ENCODE results near the gene PCSK9.

Gene PCSK9

GRCh38 chr1:55063577-55063942 lies 24.2 kb downstream of the PCSK9 start:
- H3K9me3 ChIP-seq (ENCODE audit: control insufficient read depth, insufficient read depth, low read length) = no peaks in the 10 kb centered on the region
- H3K36me3 ChIP-seq (ENCODE audit: control insufficient read depth, insufficient read depth, low read length) = peaks cover 10% of the 10 kb centered on the region
- no peak overlapping the region for H3K4me3 ChIP-seq (ENCODE audit: low read depth, low read length)
- no peaks in the 10 kb centered on the region for H3K4me1 ChIP-seq (ENCODE audit: control insufficient read depth, insufficient read depth, low read length)
- H3K9ac ChIP-seq (ENCODE audit: low read depth, low read length) = no peak overlapping the region
- no peaks in the 10 kb centered on the region for H3K27me3 ChIP-seq (ENCODE audit: control insufficient read depth, insufficient read depth, low read length)

DNA sequence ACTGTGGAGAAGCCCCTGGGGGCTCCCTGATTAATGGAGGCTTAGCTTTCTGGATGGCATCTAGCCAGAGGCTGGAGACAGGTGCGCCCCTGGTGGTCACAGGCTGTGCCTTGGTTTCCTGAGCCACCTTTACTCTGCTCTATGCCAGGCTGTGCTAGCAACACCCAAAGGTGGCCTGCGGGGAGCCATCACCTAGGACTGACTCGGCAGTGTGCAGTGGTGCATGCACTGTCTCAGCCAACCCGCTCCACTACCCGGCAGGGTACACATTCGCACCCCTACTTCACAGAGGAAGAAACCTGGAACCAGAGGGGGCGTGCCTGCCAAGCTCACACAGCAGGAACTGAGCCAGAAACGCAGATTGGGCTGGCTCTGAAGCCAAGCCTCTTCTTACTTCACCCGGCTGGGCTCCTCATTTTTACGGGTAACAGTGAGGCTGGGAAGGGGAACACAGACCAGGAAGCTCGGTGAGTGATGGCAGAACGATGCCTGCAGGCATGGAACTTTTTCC lies 24.8 kb downstream of the PCSK9 start:
- H3K9ac ChIP-seq (ENCODE audit: low read depth, low read length) = no peak overlapping the region
- peaks cover 10% of the 10 kb centered on the region for H3K36me3 ChIP-seq (ENCODE audit: control insufficient read depth, insufficient read depth, low read length)
- no peaks in the 10 kb centered on the region for H3K27me3 ChIP-seq (ENCODE audit: control insufficient read depth, insufficient read depth, low read length)
- no peak overlapping the region for H3K4me3 ChIP-seq (ENCODE audit: low read depth, low read length)
- H3K4me1 ChIP-seq (ENCODE audit: control insufficient read depth, insufficient read depth, low read length) = no peaks in the 10 kb centered on the region
- no peaks in the 10 kb centered on the region for H3K9me3 ChIP-seq (ENCODE audit: control insufficient read depth, insufficient read depth, low read length)

GRCh38 chr1:55064861-55065263 lies 25.5 kb downstream of the PCSK9 start:
- H3K4me1 ChIP-seq (ENCODE audit: control insufficient read depth, insufficient read depth, low read length) = no peaks in the 10 kb centered on the region
- H3K9me3 ChIP-seq (ENCODE audit: control insufficient read depth, insufficient read depth, low read length) = no peaks in the 10 kb centered on the region
- peaks cover 10% of the 10 kb centered on the region for H3K36me3 ChIP-seq (ENCODE audit: control insufficient read depth, insufficient read depth, low read length)
- H3K27me3 ChIP-seq (ENCODE audit: control insufficient read depth, insufficient read depth, low read length) = no peaks in the 10 kb centered on the region
- H3K4me3 ChIP-seq (ENCODE audit: low read depth, low read length) = no peak overlapping the region
- H3K9ac ChIP-seq (ENCODE audit: low read depth, low read length) = no peak overlapping the region

- no peaks in the 10 kb centered on the region for H3K27me3 ChIP-seq (ENCODE audit: control insufficient read depth, insufficient read depth, low read length)
- H3K9ac ChIP-seq (ENCODE audit: low read depth, low read length) = no peak overlapping the region
- H3K4me3 ChIP-seq (ENCODE audit: low read depth, low read length) = no peak overlapping the region
- no peaks in the 10 kb centered on the region for H3K9me3 ChIP-seq (ENCODE audit: control insufficient read depth, insufficient read depth, low read length)
- H3K36me3 ChIP-seq (ENCODE audit: control insufficient read depth, insufficient read depth, low read length) = peaks cover 6% of the 10 kb centered on the region
- H3K4me1 ChIP-seq (ENCODE audit: control insufficient read depth, insufficient read depth, low read length) = no peaks in the 10 kb centered on the region
Measured at GRCh38 chr1:55065648-55066047, 26.3 kb downstream of the PCSK9 start.

GRCh38 chr1:55067022-55067778 lies 27.9 kb downstream of the PCSK9 start:
- Histone ChIP-seq H3K36me3 (ENCODE audit: control insufficient read depth, insufficient read depth, low read length) (peaks cover 6% of the 10 kb centered on the region), H3K9ac (ENCODE audit: low read depth, low read length) (no peak overlapping the region), H3K4me1 (ENCODE audit: control insufficient read depth, insufficient read depth, low read length) (peaks cover 2% of the 10 kb centered on the region), H3K27me3 (ENCODE audit: control insufficient read depth, insufficient read depth, low read length) (no peaks in the 10 kb centered on the region), H3K9me3 (ENCODE audit: control insufficient read depth, insufficient read depth, low read length) (no peaks in the 10 kb centered on the region), H3K4me3 (ENCODE audit: low read depth, low read length) (no peak overlapping the region)

GRCh38 chr1:55067914-55068313 lies 28.6 kb downstream of the PCSK9 start:
- Histone ChIP-seq H3K9ac (ENCODE audit: low read depth, low read length) (no peak overlapping the region), H3K9me3 (ENCODE audit: control insufficient read depth, insufficient read depth, low read length) (no peaks in the 10 kb centered on the region), H3K4me3 (ENCODE audit: low read depth, low read length) (no peak overlapping the region), H3K4me1 (ENCODE audit: control insufficient read depth, insufficient read depth, low read length) (peaks cover 2% of the 10 kb centered on the region), H3K27me3 (ENCODE audit: control insufficient read depth, insufficient read depth, low read length) (no peaks in the 10 kb centered on the region), H3K36me3 (ENCODE audit: control insufficient read depth, insufficient read depth, low read length) (peaks cover 6% of the 10 kb centered on the region)

DNA sequence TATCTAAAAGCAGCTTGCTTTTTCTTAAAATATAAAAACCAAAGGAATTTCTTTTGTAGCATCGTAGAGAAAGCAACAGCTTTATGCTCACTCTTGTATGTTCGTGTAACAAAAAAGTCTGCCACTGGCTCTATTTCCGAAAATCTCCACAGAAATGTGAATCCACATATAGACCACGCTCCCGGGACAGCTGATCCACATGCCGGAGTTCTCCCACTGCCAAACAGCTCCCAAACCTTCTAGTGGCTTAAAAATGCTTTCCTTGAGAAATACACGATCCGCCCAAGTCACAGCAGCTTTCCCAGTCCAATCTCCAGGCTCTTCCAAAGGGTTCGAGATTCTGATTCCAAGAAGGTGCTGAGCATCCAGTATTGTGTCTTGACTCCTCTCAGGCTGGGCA lies 29.3 kb downstream of the PCSK9 start:
- H3K4me3 ChIP-seq (ENCODE audit: low read depth, low read length) = no peak overlapping the region
- H3K4me1 ChIP-seq (ENCODE audit: control insufficient read depth, insufficient read depth, low read length) = peaks cover 2% of the 10 kb centered on the region
- H3K9ac ChIP-seq (ENCODE audit: low read depth, low read length) = no peak overlapping the region
- H3K27me3 ChIP-seq (ENCODE audit: control insufficient read depth, insufficient read depth, low read length) = no peaks in the 10 kb centered on the region
- peaks cover 6% of the 10 kb centered on the region for H3K36me3 ChIP-seq (ENCODE audit: control insufficient read depth, insufficient read depth, low read length)
- H3K9me3 ChIP-seq (ENCODE audit: control insufficient read depth, insufficient read depth, low read length) = no peaks in the 10 kb centered on the region

GRCh38 chr1:55069280-55069679 lies 29.9 kb downstream of the PCSK9 start:
- Histone ChIP-seq H3K27me3 (ENCODE audit: control insufficient read depth, insufficient read depth, low read length) (no peaks in the 10 kb centered on the region), H3K36me3 (ENCODE audit: control insufficient read depth, insufficient read depth, low read length) (peaks cover 6% of the 10 kb centered on the region), H3K4me1 (ENCODE audit: control insufficient read depth, insufficient read depth, low read length) (peaks cover 2% of the 10 kb centered on the region), H3K4me3 (ENCODE audit: low read depth, low read length) (no peak overlapping the region), H3K9ac (ENCODE audit: low read depth, low read length) (no peak overlapping the region), H3K9me3 (ENCODE audit: control insufficient read depth, insufficient read depth, low read length) (no peaks in the 10 kb centered on the region)

GRCh38 chr1:55070293-55071164 lies 31.2 kb downstream of the PCSK9 start:
- peaks cover 6% of the 10 kb centered on the region for H3K36me3 ChIP-seq (ENCODE audit: control insufficient read depth, insufficient read depth, low read length)
- H3K9me3 ChIP-seq (ENCODE audit: control insufficient read depth, insufficient read depth, low read length) = no peaks in the 10 kb centered on the region
- H3K9ac ChIP-seq (ENCODE audit: low read depth, low read length) = no peak overlapping the region
- no peak overlapping the region for H3K4me3 ChIP-seq (ENCODE audit: low read depth, low read length)
- peaks cover 2% of the 10 kb centered on the region for H3K4me1 ChIP-seq (ENCODE audit: control insufficient read depth, insufficient read depth, low read length)
- H3K27me3 ChIP-seq (ENCODE audit: control insufficient read depth, insufficient read depth, low read length) = no peaks in the 10 kb centered on the region

DNA sequence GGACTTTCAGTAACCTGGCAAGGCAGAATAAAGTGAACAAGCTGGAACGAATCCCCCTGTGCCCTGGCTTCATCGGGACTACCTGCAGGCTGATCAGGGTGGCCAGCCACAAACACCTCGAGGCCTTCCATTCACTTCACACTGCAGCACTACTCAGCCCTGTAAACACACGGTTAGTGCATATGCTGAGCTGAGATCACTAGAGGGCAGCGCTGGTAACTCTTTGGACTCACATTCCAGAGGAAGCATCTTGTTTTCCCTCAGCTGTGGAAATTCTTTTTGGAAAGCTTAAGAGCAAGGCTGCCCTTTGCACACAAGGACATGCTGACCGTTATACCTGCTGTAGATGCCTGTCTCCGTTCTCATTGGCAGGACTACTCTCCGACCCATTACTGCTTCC lies 32.1 kb downstream of the PCSK9 start:
- no peak overlapping the region for H3K9ac ChIP-seq (ENCODE audit: low read depth, low read length)
- H3K4me1 ChIP-seq (ENCODE audit: control insufficient read depth, insufficient read depth, low read length) = peaks cover 2% of the 10 kb centered on the region
- no peak overlapping the region for H3K4me3 ChIP-seq (ENCODE audit: low read depth, low read length)
- no peaks in the 10 kb centered on the region for H3K27me3 ChIP-seq (ENCODE audit: control insufficient read depth, insufficient read depth, low read length)
- H3K9me3 ChIP-seq (ENCODE audit: control insufficient read depth, insufficient read depth, low read length) = no peaks in the 10 kb centered on the region
- peaks cover 6% of the 10 kb centered on the region for H3K36me3 ChIP-seq (ENCODE audit: control insufficient read depth, insufficient read depth, low read length)

GRCh38 chr1:55073187-55073916 lies 34.0 kb downstream of the PCSK9 start:
- Histone ChIP-seq H3K4me3 (ENCODE audit: low read depth, low read length) (no peak overlapping the region), H3K9me3 (ENCODE audit: control insufficient read depth, insufficient read depth, low read length) (no peaks in the 10 kb centered on the region), H3K36me3 (ENCODE audit: control insufficient read depth, insufficient read depth, low read length) (peaks cover 6% of the 10 kb centered on the region), H3K27me3 (ENCODE audit: control insufficient read depth, insufficient read depth, low read length) (no peaks in the 10 kb centered on the region), H3K4me1 (ENCODE audit: control insufficient read depth, insufficient read depth, low read length) (peaks cover 2% of the 10 kb centered on the region), H3K9ac (ENCODE audit: low read depth, low read length) (no peak overlapping the region)

All from iPS-15b (cell line).